ENCODE measurements around the gene MEGF11.

GRCh38 chr15:65953622-65954021 lies 299.9 kb downstream of the MEGF11 start:
- TF ChIP-seq ZNF10 (tag by site-specific recombination; IDR thresholded peaks at IDR 0.05): no peak
- TF ChIP-seq, protein P1, sequence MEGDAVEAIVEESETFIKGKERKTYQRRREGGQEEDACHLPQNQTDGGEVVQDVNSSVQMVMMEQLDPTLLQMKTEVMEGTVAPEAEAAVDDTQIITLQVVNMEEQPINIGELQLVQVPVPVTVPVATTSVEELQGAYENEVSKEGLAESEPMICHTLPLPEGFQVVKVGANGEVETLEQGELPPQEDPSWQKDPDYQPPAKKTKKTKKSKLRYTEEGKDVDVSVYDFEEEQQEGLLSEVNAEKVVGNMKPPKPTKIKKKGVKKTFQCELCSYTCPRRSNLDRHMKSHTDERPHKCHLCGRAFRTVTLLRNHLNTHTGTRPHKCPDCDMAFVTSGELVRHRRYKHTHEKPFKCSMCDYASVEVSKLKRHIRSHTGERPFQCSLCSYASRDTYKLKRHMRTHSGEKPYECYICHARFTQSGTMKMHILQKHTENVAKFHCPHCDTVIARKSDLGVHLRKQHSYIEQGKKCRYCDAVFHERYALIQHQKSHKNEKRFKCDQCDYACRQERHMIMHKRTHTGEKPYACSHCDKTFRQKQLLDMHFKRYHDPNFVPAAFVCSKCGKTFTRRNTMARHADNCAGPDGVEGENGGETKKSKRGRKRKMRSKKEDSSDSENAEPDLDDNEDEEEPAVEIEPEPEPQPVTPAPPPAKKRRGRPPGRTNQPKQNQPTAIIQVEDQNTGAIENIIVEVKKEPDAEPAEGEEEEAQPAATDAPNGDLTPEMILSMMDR (tag by site-specific recombination; IDR thresholded peaks at IDR 0.05): no peak
